HCT116 (cell line): ENCODE results near the gene FBRS.

Experiments used
- EZH2 ChIP-seq: fragments of 200-600 bp; sonication (generic); IDR thresholded peaks from 2 replicates; pipeline ENCODE4 v1.6.1; 2017; ENCODE audit warnings: antibody characterized with exemption, mixed run types
- POLR2A ChIP-seq: IDR thresholded peaks from 2 replicates; pipeline ENCODE4 v1.7.0; 2011; ENCODE audit warnings: borderline replicate concordance; ENCODE audit not compliant: insufficient read depth, insufficient read length; ENCODE audit errors: extremely low read depth
- TF ChIP-seq, protein P1 (sequence below), 3 experiments: fragments of 200-600 bp in 1 of 3; sonication (generic) in 1 of 3; IDR thresholded peaks in 2 of 3; conservative IDR thresholded peaks in 1 of 3; 2 replicates each; pipeline ENCODE4 v1.5.1; 2012 to 2017; ENCODE audit warnings: low read depth in 2 of 3, low read length in 2 of 3, antibody characterized with exemption in 1 of 3, borderline replicate concordance in 1 of 3, control low read depth in 1 of 3, mild to moderate bottlenecking in 1 of 3, mixed read lengths in 1 of 3, mixed run types in 1 of 3, moderate library complexity in 1 of 3; ENCODE audit not compliant: insufficient read depth in 1 of 3

GRCh38 chr16:30694926-30695693 lies 36.9 kb downstream of the FBRS start:
- no peak for TF ChIP-seq POLR2A
- TF ChIP-seq EZH2: no peak
- TF ChIP-seq, protein P1, sequence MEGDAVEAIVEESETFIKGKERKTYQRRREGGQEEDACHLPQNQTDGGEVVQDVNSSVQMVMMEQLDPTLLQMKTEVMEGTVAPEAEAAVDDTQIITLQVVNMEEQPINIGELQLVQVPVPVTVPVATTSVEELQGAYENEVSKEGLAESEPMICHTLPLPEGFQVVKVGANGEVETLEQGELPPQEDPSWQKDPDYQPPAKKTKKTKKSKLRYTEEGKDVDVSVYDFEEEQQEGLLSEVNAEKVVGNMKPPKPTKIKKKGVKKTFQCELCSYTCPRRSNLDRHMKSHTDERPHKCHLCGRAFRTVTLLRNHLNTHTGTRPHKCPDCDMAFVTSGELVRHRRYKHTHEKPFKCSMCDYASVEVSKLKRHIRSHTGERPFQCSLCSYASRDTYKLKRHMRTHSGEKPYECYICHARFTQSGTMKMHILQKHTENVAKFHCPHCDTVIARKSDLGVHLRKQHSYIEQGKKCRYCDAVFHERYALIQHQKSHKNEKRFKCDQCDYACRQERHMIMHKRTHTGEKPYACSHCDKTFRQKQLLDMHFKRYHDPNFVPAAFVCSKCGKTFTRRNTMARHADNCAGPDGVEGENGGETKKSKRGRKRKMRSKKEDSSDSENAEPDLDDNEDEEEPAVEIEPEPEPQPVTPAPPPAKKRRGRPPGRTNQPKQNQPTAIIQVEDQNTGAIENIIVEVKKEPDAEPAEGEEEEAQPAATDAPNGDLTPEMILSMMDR (IDR thresholded peaks at IDR 0.05 in 2 of 3, conservative IDR thresholded peaks at IDR 0.05 in 1 of 3; ENCODE audit: borderline replicate concordance in 1 of 3, insufficient read depth in 1 of 3, low read depth in 2 of 3, low read length in 2 of 3): no peak
